IPS-15b (cell line): ENCODE results near the gene ATXN1.

Source experiments
- H3K27me3 ChIP-seq: one replicate; pipeline ENCODE4 v1.6.1; 2013; ENCODE audit warnings: low read length; ENCODE audit not compliant: control insufficient read depth, insufficient read depth
- H3K36me3 ChIP-seq: one replicate; pipeline ENCODE4 v1.6.1; 2013; ENCODE audit warnings: low read length; ENCODE audit not compliant: control insufficient read depth, insufficient read depth
- H3K4me1 ChIP-seq: one replicate; pipeline ENCODE4 v1.6.1; 2013; ENCODE audit warnings: mild to moderate bottlenecking, low read length; ENCODE audit not compliant: control insufficient read depth, insufficient read depth
- H3K4me3 ChIP-seq: one replicate; pipeline ENCODE4 v1.5.1; 2013; ENCODE audit warnings: low read depth, low read length
- H3K9ac ChIP-seq: one replicate; pipeline ENCODE4 v1.6.1; 2013; ENCODE audit warnings: low read depth, mild to moderate bottlenecking, low read length
- H3K9me3 ChIP-seq: one replicate; pipeline ENCODE4 v1.6.1; 2013; ENCODE audit warnings: mild to moderate bottlenecking, low read length; ENCODE audit not compliant: control insufficient read depth, insufficient read depth

The ATXN1 gene

GRCh38 chr6:16257999-16258708 lies 503.1 kb downstream of the ATXN1 start:
- Histone ChIP-seq H3K4me1 (peaks cover 5% of the 10 kb centered on the region), H3K4me3 (no peak overlapping the region), H3K36me3 (no peaks in the 10 kb centered on the region), H3K9me3 (no peaks in the 10 kb centered on the region), H3K9ac (no peak overlapping the region), H3K27me3 (no peaks in the 10 kb centered on the region)

- Histone ChIP-seq H3K9me3 (no peaks in the 10 kb centered on the region), H3K27me3 (no peaks in the 10 kb centered on the region), H3K4me1 (peaks cover 5% of the 10 kb centered on the region), H3K36me3 (no peaks in the 10 kb centered on the region), H3K9ac (no peak overlapping the region), H3K4me3 (no peak overlapping the region)
Observed at GRCh38 chr6:16256781-16257180, 504.5 kb downstream of the ATXN1 start.

GRCh38 chr6:16254535-16254934 lies 506.7 kb downstream of the ATXN1 start:
- H3K9ac ChIP-seq, result no peak overlapping the region
- H3K4me3 ChIP-seq, result no peak overlapping the region

GRCh38 chr6:16253399-16254144 lies 507.7 kb downstream of the ATXN1 start:
- Histone ChIP-seq H3K27me3 (no peaks in the 10 kb centered on the region), H3K9me3 (no peaks in the 10 kb centered on the region), H3K4me1 (peaks cover 8% of the 10 kb centered on the region), H3K36me3 (no peaks in the 10 kb centered on the region), H3K9ac (no peak overlapping the region), H3K4me3 (no peak overlapping the region)

More at GRCh38 chr6:16254535-16254934, 506.7 kb downstream of the ATXN1 start:
- Histone ChIP-seq H3K9me3 (no peaks in the 10 kb centered on the region), H3K36me3 (no peaks in the 10 kb centered on the region), H3K27me3 (no peaks in the 10 kb centered on the region), H3K4me1 (peaks cover 9% of the 10 kb centered on the region)

GRCh38 chr6:16252686-16253299 lies 508.5 kb downstream of the ATXN1 start:
- H3K27me3 ChIP-seq, result no peaks in the 10 kb centered on the region

GRCh38 chr6:16251706-16252105 lies 509.6 kb downstream of the ATXN1 start:
- no peak overlapping the region for H3K9ac ChIP-seq
- no peaks in the 10 kb centered on the region for H3K36me3 ChIP-seq
- peaks cover 4% of the 10 kb centered on the region for H3K4me1 ChIP-seq
- H3K9me3 ChIP-seq, result no peaks in the 10 kb centered on the region
- no peaks in the 10 kb centered on the region for H3K27me3 ChIP-seq
- no peak overlapping the region for H3K4me3 ChIP-seq

More at GRCh38 chr6:16252686-16253299, 508.5 kb downstream of the ATXN1 start:
- Histone ChIP-seq H3K36me3 (no peaks in the 10 kb centered on the region), H3K9me3 (no peaks in the 10 kb centered on the region), H3K9ac (no peak overlapping the region), H3K4me3 (no peak overlapping the region), H3K4me1 (peaks cover 4% of the 10 kb centered on the region)

GRCh38 chr6:16249971-16250370 lies 511.3 kb downstream of the ATXN1 start:
- Histone ChIP-seq H3K27me3 (no peaks in the 10 kb centered on the region), H3K9ac (no peak overlapping the region), H3K36me3 (no peaks in the 10 kb centered on the region), H3K4me1 (peaks cover 7% of the 10 kb centered on the region), H3K4me3 (no peak overlapping the region), H3K9me3 (no peaks in the 10 kb centered on the region)
